ENCODE results near the gene SETD4. TPM values are rescaled to one million over a fixed set of nuclear protein-coding genes. Genes with fewer than 3 reads are reported as not detected.

The SETD4 gene
- total RNA-seq, 3 donors from 2014 or later (not counting 1 experiment from before 2014, with no cell fraction given), result 19.1 to 29.3 (median 22.5) TPM

- ATAC-seq, result no peak
- intact Hi-C loops (cut with micrococcal nuclease), result no loop called here
These were observed 36.3 kb upstream of the SETD4 start for GRCh38 chr21:36096398-36097290.

GRCh38 chr21:36093512-36093911 is 33.2 kb upstream of the SETD4 start:
- TF ChIP-seq CTCF (IDR thresholded peaks at IDR 0.05), result no peak
- 95% methylated on average over 1 of the region's 1 CpG for WGBS (ENCODE audit: insufficient coverage)
- Mint-ChIP-seq H3K27ac (no peak overlapping the region), H3K9me3 (peaks cover 6% of the 10 kb centered on the region in 2 donors), H3K4me3 (no peak overlapping the region), H3K27me3 (ENCODE audit: low read depth in 2 of 2) (peaks cover 4 to 22% of the 10 kb centered on the region in 2 donors), H3K4me1 (no peaks in the 10 kb centered on the region), H3K36me3 (peaks cover 10% of the 10 kb centered on the region)
- peaks cover 19% of the 10 kb centered on the region for H3K9me3 ChIP-seq (ENCODE audit: control insufficient read depth, insufficient read depth, low read length)
- H3K27ac ChIP-seq (ENCODE audit: low read length), result no peak overlapping the region
- no peak overlapping the region for H3K4me3 ChIP-seq (ENCODE audit: low read length)
- no peak for ATAC-seq
- H3K27me3 ChIP-seq (ENCODE audit: control insufficient read depth, insufficient read depth, low read length), result no peaks in the 10 kb centered on the region
- H3K4me1 ChIP-seq (ENCODE audit: control insufficient read depth, insufficient read depth, low read length), result no peaks in the 10 kb centered on the region
- no peaks in the 10 kb centered on the region for H3K36me3 ChIP-seq (ENCODE audit: control insufficient read depth, insufficient read depth, low read length)
- no peak for DNase-seq
- intact Hi-C loops (cut with micrococcal nuclease), result no loop called here

More at GRCh38 chr21:36096398-36097290, 36.3 kb upstream of the SETD4 start:
- Mint-ChIP-seq H3K27ac (no peak overlapping the region), H3K27me3 (ENCODE audit: low read depth in 2 of 2) (peaks cover 7 to 30% of the 10 kb centered on the region in 2 donors), H3K4me1 (no peaks in the 10 kb centered on the region), H3K9me3 (peaks cover 6% of the 10 kb centered on the region in 2 donors), H3K4me3 (no peak overlapping the region), H3K36me3 (peaks cover 10% of the 10 kb centered on the region)
- WGBS (ENCODE audit: insufficient coverage), result 94% methylated on average over 1 of the region's 1 CpG
- DNase-seq, result no peak
- no peaks in the 10 kb centered on the region for H3K27me3 ChIP-seq (ENCODE audit: control insufficient read depth, insufficient read depth, low read length)
- no peak for TF ChIP-seq CTCF (IDR thresholded peaks at IDR 0.05)
- H3K4me3 ChIP-seq (ENCODE audit: low read length), result no peak overlapping the region
- no peaks in the 10 kb centered on the region for H3K36me3 ChIP-seq (ENCODE audit: control insufficient read depth, insufficient read depth, low read length)
- H3K9me3 ChIP-seq (ENCODE audit: control insufficient read depth, insufficient read depth, low read length), result peaks cover 19% of the 10 kb centered on the region
- H3K4me1 ChIP-seq (ENCODE audit: control insufficient read depth, insufficient read depth, low read length), result no peaks in the 10 kb centered on the region
- no peak overlapping the region for H3K27ac ChIP-seq (ENCODE audit: low read length)

GRCh38 chr21:36092681-36093080 is 32.4 kb upstream of the SETD4 start:
- Mint-ChIP-seq H3K27me3 (ENCODE audit: low read depth in 2 of 2) (peaks cover 4 to 22% of the 10 kb centered on the region in 2 donors), H3K4me1 (no peaks in the 10 kb centered on the region), H3K9me3 (peaks cover 6% of the 10 kb centered on the region in 2 donors), H3K4me3 (no peak overlapping the region), H3K27ac (no peak overlapping the region), H3K36me3 (peaks cover 10% of the 10 kb centered on the region)
- no peaks in the 10 kb centered on the region for H3K4me1 ChIP-seq (ENCODE audit: control insufficient read depth, insufficient read depth, low read length)
- no peaks in the 10 kb centered on the region for H3K27me3 ChIP-seq (ENCODE audit: control insufficient read depth, insufficient read depth, low read length)
- ATAC-seq, result no peak
- DNase-seq, result no peak
- no peak overlapping the region for H3K27ac ChIP-seq (ENCODE audit: low read length)
- H3K9me3 ChIP-seq (ENCODE audit: control insufficient read depth, insufficient read depth, low read length), result peaks cover 19% of the 10 kb centered on the region
- H3K4me3 ChIP-seq (ENCODE audit: low read length), result no peak overlapping the region
- no peaks in the 10 kb centered on the region for H3K36me3 ChIP-seq (ENCODE audit: control insufficient read depth, insufficient read depth, low read length)
- no peak for TF ChIP-seq CTCF (IDR thresholded peaks at IDR 0.05)
- intact Hi-C loops (cut with micrococcal nuclease), result no loop called here

All from natural killer cell (primary cell).